Endothelial cell (in vitro differentiated cells): ENCODE data around the gene ADARB2. TPM values are rescaled to one million over a fixed set of nuclear protein-coding genes. Genes with fewer than 3 reads are reported as not detected.

ENCODE experiments used
- DNase-seq: peaks from one replicate; pipeline ENCODE4 v3.0.0; 2021; ENCODE audit warnings: low spot score
- H3K27ac Mint-ChIP-seq: one replicate; pipeline ENCODE4 v1.8.0; 2021; ENCODE audit warnings: mixed read lengths, inconsistent platforms; ENCODE audit not compliant: unreplicated experiment
- H3K27me3 Mint-ChIP-seq: one replicate; pipeline ENCODE4 v1.8.0; 2021; ENCODE audit warnings: mild to moderate bottlenecking, moderate library complexity, mixed read lengths, inconsistent platforms; ENCODE audit not compliant: unreplicated experiment
- H3K36me3 Mint-ChIP-seq: one replicate; pipeline ENCODE4 v1.8.0; 2021; ENCODE audit warnings: mild to moderate bottlenecking, low read depth, mixed read lengths, inconsistent platforms; ENCODE audit not compliant: unreplicated experiment
- H3K4me1 Mint-ChIP-seq: one replicate; pipeline ENCODE4 v1.8.0; 2021; ENCODE audit warnings: mild to moderate bottlenecking, mixed read lengths, inconsistent platforms; ENCODE audit not compliant: unreplicated experiment
- H3K4me3 Mint-ChIP-seq: one replicate; pipeline ENCODE4 v1.8.0; 2021; ENCODE audit warnings: mild to moderate bottlenecking, mixed read lengths, inconsistent platforms; ENCODE audit not compliant: unreplicated experiment
- H3K9me3 Mint-ChIP-seq: one replicate; pipeline ENCODE4 v1.8.0; 2021; ENCODE audit warnings: mixed read lengths, inconsistent platforms; ENCODE audit not compliant: unreplicated experiment
- CTCF ChIP-seq: fragments of 200-600 bp; sonication (generic); IDR thresholded peaks from one replicate; pipeline ENCODE4 v1.5.0; 2021; ENCODE audit warnings: antibody characterized with exemption; ENCODE audit not compliant: unreplicated experiment
- total RNA-seq: library from RNA; stranded (reverse); fragmentation: NEBNext Ultra II Directional; extraction: Animal tissue kit (Norgen Biotek cat#: 25700); gene quantifications from one replicate; pipeline ENCODE4 v1.2.1, GENCODE V29; 2021; ENCODE audit not compliant: unreplicated experiment

ADARB2 gene
- total RNA-seq, 1 donor from 2014 or later: 54.9 TPM

GRCh38 chr10:1567742-1568495 is 169.4 kb downstream of the ADARB2 start:
- Mint-ChIP-seq H3K36me3 (peaks cover 11% of the 10 kb centered on the region), H3K4me3 (no peak overlapping the region), H3K27ac (no peak overlapping the region), H3K27me3 (peaks cover 14% of the 10 kb centered on the region), H3K4me1 (peaks cover 19% of the 10 kb centered on the region), H3K9me3 (no peaks in the 10 kb centered on the region)
- no peak for TF ChIP-seq CTCF
- no peak for DNase-seq

GRCh38 chr10:1567152-1567551 is 170.2 kb downstream of the ADARB2 start:
- no peak for DNase-seq
- H3K9me3 Mint-ChIP-seq: no peaks in the 10 kb centered on the region
- no peak for TF ChIP-seq CTCF
- H3K36me3 Mint-ChIP-seq: peaks cover 10% of the 10 kb centered on the region
- peaks cover 12% of the 10 kb centered on the region for H3K27me3 Mint-ChIP-seq
- no peak overlapping the region for H3K4me3 Mint-ChIP-seq
- peaks cover 19% of the 10 kb centered on the region for H3K4me1 Mint-ChIP-seq
- H3K27ac Mint-ChIP-seq: no peak overlapping the region

- no peak overlapping the region for H3K27ac Mint-ChIP-seq
- no peak for DNase-seq
- no peak overlapping the region for H3K4me3 Mint-ChIP-seq
- peaks cover 5% of the 10 kb centered on the region for H3K27me3 Mint-ChIP-seq
- no peaks in the 10 kb centered on the region for H3K36me3 Mint-ChIP-seq
- H3K4me1 Mint-ChIP-seq: peaks cover 12% of the 10 kb centered on the region
- TF ChIP-seq CTCF: no peak
- no peaks in the 10 kb centered on the region for H3K9me3 Mint-ChIP-seq
Observed at GRCh38 chr10:1564791-1565190, 172.5 kb downstream of the ADARB2 start.

GRCh38 chr10:1563028-1563427 is 174.3 kb downstream of the ADARB2 start:
- Mint-ChIP-seq H3K9me3 (no peaks in the 10 kb centered on the region), H3K36me3 (no peaks in the 10 kb centered on the region), H3K4me3 (no peak overlapping the region), H3K27ac (no peak overlapping the region), H3K27me3 (peaks cover 3% of the 10 kb centered on the region), H3K4me1 (peaks cover 2% of the 10 kb centered on the region)
- no peak for DNase-seq
- TF ChIP-seq CTCF: no peak

- no peak for DNase-seq
- Mint-ChIP-seq H3K4me1 (no peaks in the 10 kb centered on the region), H3K4me3 (no peak overlapping the region), H3K27me3 (peaks cover 3% of the 10 kb centered on the region), H3K27ac (no peak overlapping the region), H3K36me3 (no peaks in the 10 kb centered on the region), H3K9me3 (no peaks in the 10 kb centered on the region)
- TF ChIP-seq CTCF: no peak
Observed at GRCh38 chr10:1561731-1562337, 175.5 kb downstream of the ADARB2 start.
